ENCODE results near the gene CEACAM21.
"Not testable (repeated sequence)": the region's sequence is repeated elsewhere in the genome, so short reads cannot be mapped to it uniquely, and the experiment has no call there.

Gene CEACAM21

GRCh38 chr19:41548954-41549688 is 26.8 kb upstream of the CEACAM21 start:
- peak in 2 of 3 experiments; percentile 63 to 69 for DNase-seq (ENCODE audit: low read depth in 3 of 3)

- DNase-seq (ENCODE audit: low read depth in 3 of 3): no peak
Observed at GRCh38 chr19:41549884-41550283, 26.1 kb upstream of the CEACAM21 start.

GRCh38 chr19:41551212-41551610 is 24.8 kb upstream of the CEACAM21 start:
- no peak for DNase-seq (ENCODE audit: low read depth in 3 of 3)

- no peak for DNase-seq (ENCODE audit: low read depth in 3 of 3)
Observed at GRCh38 chr19:41551711-41552110, 24.3 kb upstream of the CEACAM21 start.

- DNase-seq (ENCODE audit: low read depth in 3 of 3): no peak
Observed at GRCh38 chr19:41552558-41552957, 23.4 kb upstream of the CEACAM21 start.

GRCh38 chr19:41553804-41554203 is 22.2 kb upstream of the CEACAM21 start:
- DNase-seq (ENCODE audit: low read depth in 3 of 3): no peak

- DNase-seq (ENCODE audit: low read depth in 3 of 3): no peak
Observed at GRCh38 chr19:41554907-41555306, 21.1 kb upstream of the CEACAM21 start.

- DNase-seq (ENCODE audit: low read depth in 3 of 3): no peak
Observed at GRCh38 chr19:41555748-41556147, 20.2 kb upstream of the CEACAM21 start.

- peak in 1 of 3 experiments; percentile 36 for DNase-seq (ENCODE audit: low read depth in 3 of 3)
Observed at GRCh38 chr19:41563854-41564514, 12.0 kb upstream of the CEACAM21 start.

- DNase-seq (ENCODE audit: low read depth in 3 of 3): no peak
Observed at GRCh38 chr19:41564515-41565378, 11.2 kb upstream of the CEACAM21 start.

- no peak for DNase-seq (ENCODE audit: low read depth in 3 of 3)
Observed at GRCh38 chr19:41565379-41565720, 10.6 kb upstream of the CEACAM21 start.

- no peak for DNase-seq (ENCODE audit: low read depth in 3 of 3)
Observed at GRCh38 chr19:41566001-41566400, 10.0 kb upstream of the CEACAM21 start.

GRCh38 chr19:41569481-41570150 is 6.3 kb upstream of the CEACAM21 start:
- DNase-seq (ENCODE audit: low read depth in 3 of 3): no peak

- no peak for DNase-seq (ENCODE audit: low read depth in 3 of 3)
Observed at GRCh38 chr19:41570179-41570578, 5.8 kb upstream of the CEACAM21 start.

GRCh38 chr19:41570639-41571112 is 5.3 kb upstream of the CEACAM21 start:
- DNase-seq (ENCODE audit: low read depth in 3 of 3): peak; percentile 74 to 82 (median 74)

- no peak for DNase-seq (ENCODE audit: low read depth in 3 of 3)
Observed at GRCh38 chr19:41577144-41577830, 1.3 kb downstream of the CEACAM21 start.

- no peak for DNase-seq (ENCODE audit: low read depth in 3 of 3)
Observed at GRCh38 chr19:41577833-41578232, 1.9 kb downstream of the CEACAM21 start.

GRCh38 chr19:41578886-41579285 is 2.9 kb downstream of the CEACAM21 start:
- DNase-seq (ENCODE audit: low read depth in 3 of 3): no peak

GRCh38 chr19:41581068-41581467 is 5.1 kb downstream of the CEACAM21 start:
- not testable (repeated sequence) for DNase-seq (ENCODE audit: low read depth in 3 of 3)

GRCh38 chr19:41582577-41583182 is 6.7 kb downstream of the CEACAM21 start:
- not testable (repeated sequence) for DNase-seq (ENCODE audit: low read depth in 3 of 3)
